ENCODE results near the gene PCIF1.

DNA sequence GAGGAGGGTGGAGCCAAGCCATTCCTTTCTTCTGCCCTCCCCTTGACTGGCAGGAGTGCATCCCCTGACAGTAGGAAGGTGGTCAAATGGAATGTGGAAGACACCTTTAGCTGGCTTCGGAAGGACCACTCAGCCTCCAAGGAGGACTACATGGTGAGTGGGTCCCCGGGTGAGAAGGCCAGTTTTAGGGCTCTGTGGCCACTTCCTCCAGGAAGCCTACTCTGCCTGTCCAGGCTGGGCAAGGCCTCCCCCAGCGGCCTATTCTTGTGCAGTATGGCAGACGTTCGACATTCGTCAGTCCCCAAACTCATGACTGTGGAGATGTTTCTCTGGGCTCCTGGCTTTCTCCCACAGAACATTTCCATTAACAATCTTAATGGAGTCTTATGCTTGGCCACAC, 9.1 kb downstream of the PCIF1 start:
- TF ChIP-seq, protein P1, sequence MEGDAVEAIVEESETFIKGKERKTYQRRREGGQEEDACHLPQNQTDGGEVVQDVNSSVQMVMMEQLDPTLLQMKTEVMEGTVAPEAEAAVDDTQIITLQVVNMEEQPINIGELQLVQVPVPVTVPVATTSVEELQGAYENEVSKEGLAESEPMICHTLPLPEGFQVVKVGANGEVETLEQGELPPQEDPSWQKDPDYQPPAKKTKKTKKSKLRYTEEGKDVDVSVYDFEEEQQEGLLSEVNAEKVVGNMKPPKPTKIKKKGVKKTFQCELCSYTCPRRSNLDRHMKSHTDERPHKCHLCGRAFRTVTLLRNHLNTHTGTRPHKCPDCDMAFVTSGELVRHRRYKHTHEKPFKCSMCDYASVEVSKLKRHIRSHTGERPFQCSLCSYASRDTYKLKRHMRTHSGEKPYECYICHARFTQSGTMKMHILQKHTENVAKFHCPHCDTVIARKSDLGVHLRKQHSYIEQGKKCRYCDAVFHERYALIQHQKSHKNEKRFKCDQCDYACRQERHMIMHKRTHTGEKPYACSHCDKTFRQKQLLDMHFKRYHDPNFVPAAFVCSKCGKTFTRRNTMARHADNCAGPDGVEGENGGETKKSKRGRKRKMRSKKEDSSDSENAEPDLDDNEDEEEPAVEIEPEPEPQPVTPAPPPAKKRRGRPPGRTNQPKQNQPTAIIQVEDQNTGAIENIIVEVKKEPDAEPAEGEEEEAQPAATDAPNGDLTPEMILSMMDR (IDR thresholded peaks at IDR 0.05) = no peak
- TF ChIP-seq EZH2 (IDR thresholded peaks at IDR 0.05) = no peak
- no peak for TF ChIP-seq EZH2phosphoT487 (IDR thresholded peaks at IDR 0.05)
